DOHH2 (cell line): ENCODE data around the gene CFAP46.

Source experiments
- H3F3A ChIP-seq: fragments of 200-600 bp; sonication (generic), shearing (Covaris generic); 2 replicates; pipeline ENCODE4 v1.6.0; 2016; ENCODE audit warnings: antibody characterized with exemption, mild to moderate bottlenecking; ENCODE audit not compliant: control insufficient read depth, insufficient read depth
- H3K27ac ChIP-seq: fragments of 200-600 bp; sonication (generic); 2 replicates; pipeline ENCODE4 v1.5.1; 2014; ENCODE audit warnings: low read depth, mild to moderate bottlenecking, low read length, moderate library complexity
- H3K27me3 ChIP-seq: fragments of 200-600 bp; sonication (generic); 2 replicates; pipeline ENCODE4 v1.6.1; 2014; ENCODE audit warnings: mild to moderate bottlenecking, low read length, mixed read lengths; ENCODE audit not compliant: control insufficient read depth
- H3K36me3 ChIP-seq: fragments of 200-600 bp; sonication (generic); 2 replicates; pipeline ENCODE4 v1.6.1; 2014; ENCODE audit warnings: mild to moderate bottlenecking, low read length, moderate library complexity, mixed read lengths; ENCODE audit not compliant: control insufficient read depth
- H3K4me1 ChIP-seq: fragments of 200-600 bp; sonication (generic); 2 replicates; pipeline ENCODE4 v1.6.1; 2014; ENCODE audit warnings: mild to moderate bottlenecking, low read length, mixed read lengths; ENCODE audit not compliant: control insufficient read depth
- H3K4me2 ChIP-seq: fragments of 200-600 bp; sonication (generic); 2 replicates; pipeline ENCODE4 v1.6.0; 2014; ENCODE audit warnings: mild to moderate bottlenecking, low read length, moderate library complexity
- H3K4me3 ChIP-seq: fragments of 200-600 bp; sonication (generic); 2 replicates; pipeline ENCODE4 v1.5.1; 2014; ENCODE audit warnings: mild to moderate bottlenecking, low read length, mixed read lengths
- H3K79me2 ChIP-seq: fragments of 200-600 bp; sonication (generic); 2 replicates; pipeline ENCODE4 v1.6.1; 2014; ENCODE audit warnings: mild to moderate bottlenecking, low read length, mixed read lengths; ENCODE audit not compliant: control insufficient read depth
- H3K9me2 ChIP-seq: fragments of 200-600 bp; sonication (generic); replicated peaks from 2 replicates; pipeline ENCODE4 v1.6.1; 2014; ENCODE audit warnings: mild to moderate bottlenecking, low read length, mixed read lengths; ENCODE audit not compliant: control insufficient read depth
- H3K9me3 ChIP-seq: fragments of 200-600 bp; sonication (generic); 2 replicates; pipeline ENCODE4 v1.6.1; 2014; ENCODE audit warnings: antibody characterized with exemption, low read length, mixed read lengths; ENCODE audit not compliant: control insufficient read depth, insufficient read depth
- H4K20me1 ChIP-seq: fragments of 200-600 bp; sonication (generic); 2 replicates; pipeline ENCODE4 v1.6.0; 2014; ENCODE audit warnings: low read depth, mild to moderate bottlenecking, antibody characterized with exemption, low read length, moderate library complexity; ENCODE audit not compliant: control insufficient read depth, insufficient read depth
- CTCF ChIP-seq: fragments of 200-600 bp; sonication (generic); IDR thresholded peaks from one replicate; pipeline ENCODE4 v1.5.1; 2014; ENCODE audit warnings: antibody characterized with exemption, mild to moderate bottlenecking, low read depth, low read length; ENCODE audit not compliant: poor library complexity, severe bottlenecking
- EZH2phosphoT487 ChIP-seq: fragments of 200-600 bp; sonication (generic); IDR thresholded peaks from 2 replicates; pipeline ENCODE4 v1.6.1; 2017; ENCODE audit warnings: borderline replicate concordance, mild to moderate bottlenecking, antibody characterized with exemption, low read length, moderate library complexity, mixed read lengths

Gene CFAP46

GRCh38 chr10:132942101-132943057, at the start of gene CFAP46:
CFAP46 (minus strand) TSS chr10:132942570; CDS start chr10:132942484, 86 bp downstream.
- H3K36me3 ChIP-seq: no peaks in the 10 kb centered on the region
- no peak within 1 kb of the TSS for H3K27ac ChIP-seq
- H3K4me2 ChIP-seq: no peak within 1 kb of the TSS
- H3F3A ChIP-seq: no peaks in the 10 kb centered on the region
- TF ChIP-seq CTCF (no peak), EZH2phosphoT487 (no peak)
- no peaks in the 10 kb centered on the region for H3K79me2 ChIP-seq
- no peaks in the 10 kb centered on the region for H3K9me3 ChIP-seq
- H3K9me2 ChIP-seq: no peaks in the 10 kb centered on the region
- H3K27me3 ChIP-seq: no peaks in the 10 kb centered on the region
- H4K20me1 ChIP-seq: no peaks in the 10 kb centered on the region
- no peaks in the 10 kb centered on the region for H3K4me1 ChIP-seq
- H3K4me3 ChIP-seq: no peak within 1 kb of the TSS

- Histone ChIP-seq H3K4me1 (no peaks in the 10 kb centered on the region), H3K79me2 (no peaks in the 10 kb centered on the region), H3K4me2 (no peak overlapping the region)
Measured at GRCh38 chr10:132991706-132992432, 49.5 kb upstream of the CFAP46 start.

More at GRCh38 chr10:132991706-132992432, 49.5 kb upstream of the CFAP46 start:
- no peaks in the 10 kb centered on the region for H4K20me1 ChIP-seq
- no peaks in the 10 kb centered on the region; the same call in none of the 2 replicates for H3K9me3 ChIP-seq
- no peaks in the 10 kb centered on the region for H3K27me3 ChIP-seq
- no peak overlapping the region for H3K4me3 ChIP-seq
- no peaks in the 10 kb centered on the region for H3K9me2 ChIP-seq
- no peak for TF ChIP-seq CTCF
- no peak for TF ChIP-seq EZH2phosphoT487
- no peak overlapping the region for H3K27ac ChIP-seq
- no peaks in the 10 kb centered on the region for H3K36me3 ChIP-seq
- H3F3A ChIP-seq: no peaks in the 10 kb centered on the region
